ENCODE data around the gene CFAP298. TPM values are rescaled to one million over a fixed set of nuclear protein-coding genes. Genes with fewer than 3 reads are reported as not detected.

Gene CFAP298
- total and polyA plus RNA-seq, 2 of the 13 experiments (the other 11 are each of a cell fraction or from before 2014, with no cell fraction given): 21.2 to 62.2 TPM

DNA sequence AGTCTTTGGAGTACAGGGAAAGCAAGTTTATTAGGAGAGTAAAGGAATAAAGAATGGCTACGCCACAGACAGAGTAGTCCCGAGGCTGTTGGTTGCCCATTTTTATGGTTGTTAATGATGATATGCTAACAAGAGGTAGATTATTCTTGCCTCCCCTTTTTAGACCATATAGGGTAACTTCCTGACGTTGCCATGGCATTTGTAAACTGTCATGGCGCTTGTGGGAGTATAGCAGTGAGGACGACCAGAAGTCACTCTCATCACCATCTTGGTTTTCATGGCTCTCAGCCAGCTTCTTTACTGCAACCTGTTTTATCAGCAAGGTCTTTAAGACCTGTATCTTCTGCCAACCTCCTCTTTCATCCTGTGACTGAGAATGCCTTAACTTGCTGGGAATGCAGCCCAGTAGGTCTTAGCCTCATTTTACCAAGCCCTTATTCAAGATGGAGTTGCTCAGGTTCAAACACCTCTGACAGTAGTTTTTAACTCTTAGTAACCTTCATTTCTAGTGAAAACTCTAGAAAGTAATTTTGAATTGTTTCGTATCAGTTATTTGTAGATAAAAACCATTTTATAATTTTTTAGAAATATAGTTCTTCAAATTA lies 53.1 kb downstream of the CFAP298 start:
- ATAC-seq (no peak), DNase-seq (ENCODE audit: low spot score) (no peak), FAIRE-seq (no peak)
- H3K36me3 ChIP-seq (replicated peaks in 1 of 2; ENCODE audit: control insufficient read depth in 1 of 2, insufficient read depth in 2 of 2, low read length in 2 of 2): no peaks in the 10 kb centered on the region
- H3K79me2 ChIP-seq (ENCODE audit: insufficient read depth, low read length): no peaks in the 10 kb centered on the region
- no peaks in the 10 kb centered on the region for H3K27me3 ChIP-seq (ENCODE audit: control insufficient read depth in 1 of 2, insufficient read depth in 2 of 2, low read length in 2 of 2)
- WGBS (ENCODE audit: low lambda C conversion rate): 91% methylated on average over 5 of the region's 6 CpGs
- H3K4me1 ChIP-seq (ENCODE audit: insufficient read depth, low read length): peaks cover 14% of the 10 kb centered on the region
- intact Hi-C loops (cut with micrococcal nuclease; ENCODE audit: unreplicated experiment) (no loop called here), in situ Hi-C loops (cut with HindIII; ENCODE audit: extremely low pct_ligation_motif_present, low pct_unique_long_range_greater_than_20kb) (no loop called here)
- TF ChIP-seq CBX2 (IDR thresholded peaks at IDR 0.05; ENCODE audit: low read depth, low read length): no peak
- TF ChIP-seq CBX2 (CRISPR knock-in tag; IDR thresholded peaks at IDR 0.05; ENCODE audit: low read depth): no peak
- no peak for TF ChIP-seq HOXA9 (CRISPR knock-in tag; IDR thresholded peaks at IDR 0.05; ENCODE audit: borderline replicate concordance)
- TF ChIP-seq MTF1 (CRISPR knock-in tag; IDR thresholded peaks at IDR 0.05): no peak
- TF ChIP-seq ZNF841 (CRISPR knock-in tag; IDR thresholded peaks at IDR 0.05; ENCODE audit: borderline replicate concordance): no peak
- no peak for TF ChIP-seq ZNF367 (CRISPR knock-in tag; IDR thresholded peaks at IDR 0.05; ENCODE audit: borderline replicate concordance)
- TF ChIP-seq ZNF737 (CRISPR knock-in tag; IDR thresholded peaks at IDR 0.05; ENCODE audit: borderline replicate concordance): no peak
- no peak for TF ChIP-seq KLF9 (CRISPR knock-in tag; IDR thresholded peaks at IDR 0.05; ENCODE audit: low read depth)
- no peak for TF ChIP-seq ZNF547 (CRISPR knock-in tag; IDR thresholded peaks at IDR 0.05)
- no peak for TF ChIP-seq CREM (IDR thresholded peaks at IDR 0.05)
- TF ChIP-seq CREM (CRISPR knock-in tag; IDR thresholded peaks at IDR 0.05): no peak
- H3K9me3 ChIP-seq (ENCODE audit: low read length): no peaks in the 10 kb centered on the region
- H3K4me3 ChIP-seq (replicated peaks in 1 of 3; ENCODE audit: insufficient read depth in 1 of 3, low read depth in 2 of 3, low read length in 3 of 3): no peak overlapping the region
- ChIA-PET CTCF (ENCODE audit: low intra/inter-chr PET ratio, low total read pairs) (no interaction called here), POLR2A (no interaction called here)
- no peak overlapping the region for H3K9ac ChIP-seq (ENCODE audit: insufficient read depth, low read depth, low read length)
- BruUV-seq (replicated peaks): no TSS peak
- no peak overlapping the region for H3K27ac ChIP-seq (ENCODE audit: extremely low read length, insufficient read depth, low read length)
- no peaks in the 10 kb centered on the region for H4K20me1 ChIP-seq (ENCODE audit: insufficient read depth, low read length)
- H3K4me2 ChIP-seq (ENCODE audit: low read depth, low read length): no peak overlapping the region
- no peak overlapping the region for H2AFZ ChIP-seq (ENCODE audit: low read length)

DNA sequence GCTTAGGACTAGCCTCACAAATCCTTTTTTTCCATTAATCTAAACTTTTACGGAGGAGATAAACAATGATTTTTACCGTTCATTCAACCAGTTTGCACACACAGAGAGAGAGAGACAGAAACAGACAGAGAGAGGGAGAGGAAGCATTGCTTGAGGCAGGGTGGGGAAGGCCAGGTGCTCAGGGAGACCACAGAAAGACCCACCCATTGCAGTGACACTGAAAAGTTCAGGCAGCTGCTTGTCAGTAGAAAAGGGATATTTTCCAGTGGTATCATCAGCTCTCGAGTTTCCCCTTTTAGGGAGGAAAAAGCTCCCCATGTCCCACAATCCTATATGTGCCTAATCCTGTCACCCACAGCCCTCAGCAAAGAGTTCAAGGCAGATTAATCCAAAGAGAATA lies 54.1 kb downstream of the CFAP298 start:
- FAIRE-seq: no peak
- no TSS peak for BruUV-seq (replicated peaks)
- CTCF ChIA-PET (ENCODE audit: low intra/inter-chr PET ratio, low total read pairs): no interaction called here

More for the DNA sequence above, 54.1 kb downstream of the CFAP298 start:
- ATAC-seq (no peak), DNase-seq (ENCODE audit: low spot score) (no peak)
- peaks cover 11% of the 10 kb centered on the region for H3K4me1 ChIP-seq (ENCODE audit: insufficient read depth, low read length)
- H3K4me2 ChIP-seq (ENCODE audit: low read depth, low read length): no peak overlapping the region
- POLR2A ChIA-PET: no interaction called here
- in situ Hi-C loops (cut with HindIII; ENCODE audit: extremely low pct_ligation_motif_present, low pct_unique_long_range_greater_than_20kb): no loop called here
- no peaks in the 10 kb centered on the region for H3K9me3 ChIP-seq (ENCODE audit: low read length)
- no peaks in the 10 kb centered on the region for H3K79me2 ChIP-seq (ENCODE audit: insufficient read depth, low read length)
- H3K36me3 ChIP-seq (replicated peaks in 1 of 2; ENCODE audit: control insufficient read depth in 1 of 2, insufficient read depth in 2 of 2, low read length in 2 of 2): no peaks in the 10 kb centered on the region
- no peak overlapping the region for H3K9ac ChIP-seq (ENCODE audit: insufficient read depth, low read depth, low read length)
- no peak overlapping the region for H3K27ac ChIP-seq (ENCODE audit: extremely low read length, insufficient read depth, low read length)
- WGBS (ENCODE audit: low lambda C conversion rate): 78% methylated on average over 3 of the region's 3 CpGs
- TF ChIP-seq JUNB (CRISPR knock-in tag; IDR thresholded peaks at IDR 0.05; ENCODE audit: borderline replicate concordance) (no peak), ZNF292 (CRISPR knock-in tag; IDR thresholded peaks at IDR 0.05; ENCODE audit: borderline replicate concordance, low read depth) (no peak), ZNF264 (CRISPR knock-in tag; IDR thresholded peaks at IDR 0.05) (no peak), HDAC2 (CRISPR knock-in tag; IDR thresholded peaks at IDR 0.05) (no peak)
- TF ChIP-seq, protein P1, sequence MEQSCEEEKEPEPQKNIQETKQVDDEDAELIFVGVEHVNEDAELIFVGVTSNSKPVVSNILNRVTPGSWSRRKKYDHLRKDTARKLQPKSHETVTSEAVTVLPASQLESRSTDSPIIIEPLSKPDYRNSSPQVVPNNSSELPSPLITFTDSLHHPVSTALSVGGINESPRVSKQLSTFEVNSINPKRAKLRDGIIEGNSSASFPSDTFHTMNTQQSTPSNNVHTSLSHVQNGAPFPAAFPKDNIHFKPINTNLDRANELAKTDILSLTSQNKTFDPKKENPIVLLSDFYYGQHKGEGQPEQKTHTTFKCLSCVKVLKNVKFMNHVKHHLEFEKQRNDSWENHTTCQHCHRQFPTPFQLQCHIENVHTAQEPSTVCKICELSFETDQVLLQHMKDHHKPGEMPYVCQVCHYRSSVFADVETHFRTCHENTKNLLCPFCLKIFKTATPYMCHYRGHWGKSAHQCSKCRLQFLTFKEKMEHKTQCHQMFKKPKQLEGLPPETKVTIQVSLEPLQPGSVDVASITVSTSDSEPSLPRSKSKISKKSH (CRISPR knock-in tag; IDR thresholded peaks at IDR 0.05; ENCODE audit: borderline replicate concordance): no peak
- H4K20me1 ChIP-seq (ENCODE audit: insufficient read depth, low read length): no peaks in the 10 kb centered on the region
- H3K27me3 ChIP-seq (ENCODE audit: control insufficient read depth in 1 of 2, insufficient read depth in 2 of 2, low read length in 2 of 2): no peaks in the 10 kb centered on the region
- no peak overlapping the region for H3K4me3 ChIP-seq (replicated peaks in 1 of 3; ENCODE audit: insufficient read depth in 1 of 3, low read depth in 2 of 3, low read length in 3 of 3)
- H2AFZ ChIP-seq (ENCODE audit: low read length): no peak overlapping the region
- intact Hi-C loops (cut with micrococcal nuclease; ENCODE audit: unreplicated experiment): no loop called here

Measured in HepG2 (cell line).